WTC11 (cell line): Measurements from ENCODE around the gene PPP1R9A. TPM values are rescaled to one million over a fixed set of nuclear protein-coding genes. Genes with fewer than 3 reads are reported as not detected.

Source experiments
- ATAC-seq: fragments of 200-7000 bp; cut with Tn5 transposase; 2 replicates; pipeline ENCODE4 v1.10.0; 2021; ENCODE audit warnings: mild to moderate bottlenecking, moderate library complexity
- CTCF ChIA-PET: fragments of 300-600 bp; sonication (Branson Sonifier 250); formaldehyde crosslinking; loops from one replicate; lab custom pipeline; 2021; ENCODE audit warnings: antibody characterized with exemption; lab: Charles Lee
- POLR2A ChIA-PET: fragments of 350-600 bp; sonication (Branson Sonifier 250); formaldehyde crosslinking; loops from one replicate; lab custom pipeline; 2021; ENCODE audit warnings: antibody characterized with exemption; lab: Charles Lee
- DNase-seq: peaks from one replicate; pipeline ENCODE4 v3.0.0; 2021; ENCODE audit warnings: low spot score
- H3K27ac Mint-ChIP-seq: 2 replicates; pipeline ENCODE4 v1.8.0; 2021; ENCODE audit warnings: mixed read lengths
- H3K27me3 Mint-ChIP-seq: 2 replicates; pipeline ENCODE4 v1.8.0; 2021; ENCODE audit warnings: low read depth, mild to moderate bottlenecking, moderate library complexity, mixed read lengths
- H3K36me3 Mint-ChIP-seq: 2 replicates; pipeline ENCODE4 v1.8.0; 2021; ENCODE audit warnings: mixed read lengths
- H3K4me1 Mint-ChIP-seq: 2 replicates; pipeline ENCODE4 v1.8.0; 2022; ENCODE audit warnings: mixed read lengths
- H3K4me3 Mint-ChIP-seq: 2 replicates; pipeline ENCODE4 v1.8.0; 2021; ENCODE audit warnings: mild to moderate bottlenecking, moderate library complexity, mixed read lengths
- H3K9me3 Mint-ChIP-seq: 2 replicates; pipeline ENCODE4 v1.8.0; 2021; ENCODE audit warnings: mixed read lengths
- AFF4 ChIP-seq: sonication (generic); formaldehyde crosslinking; IDR thresholded peaks from 2 replicates; pipeline ENCODE4 v1.8.1; 2023; ENCODE audit warnings: mild to moderate bottlenecking, missing genetic modification reagents, borderline replicate concordance
- ATF6 ChIP-seq: sonication (generic); formaldehyde crosslinking; IDR thresholded peaks from 2 replicates; pipeline ENCODE4 v1.8.1; 2023; ENCODE audit warnings: mild to moderate bottlenecking, missing genetic modification reagents
- ERG ChIP-seq: fragments of 250-450 bp; sonication (Bioruptor Pico); IDR thresholded peaks from 2 replicates; pipeline ENCODE4 v1.8.0; 2021; ENCODE audit warnings: mild to moderate bottlenecking
- KAT7 ChIP-seq: sonication (generic); formaldehyde crosslinking; IDR thresholded peaks from 2 replicates; pipeline ENCODE4 v1.8.1; 2023; ENCODE audit warnings: missing genetic modification reagents, mild to moderate bottlenecking, borderline replicate concordance
- MAX ChIP-seq: sonication (generic); formaldehyde crosslinking; IDR thresholded peaks from 2 replicates; pipeline ENCODE4 v1.8.0; 2022; ENCODE audit warnings: mild to moderate bottlenecking, missing genetic modification reagents
- MXD4 ChIP-seq: fragments of 250-450 bp; sonication (Bioruptor Pico); IDR thresholded peaks from 2 replicates; pipeline ENCODE4 v1.8.0; 2021; ENCODE audit warnings: mild to moderate bottlenecking, moderate library complexity, borderline replicate concordance
- MYBL2 ChIP-seq: sonication (generic); formaldehyde crosslinking; IDR thresholded peaks from 2 replicates; pipeline ENCODE4 v1.8.1; 2023; ENCODE audit warnings: mild to moderate bottlenecking, moderate library complexity, missing genetic modification reagents
- NFE2L1 ChIP-seq: sonication (generic); formaldehyde crosslinking; IDR thresholded peaks from 2 replicates; pipeline ENCODE4 v1.8.1; 2023; ENCODE audit warnings: missing genetic modification reagents
- NFYB ChIP-seq: sonication (generic); formaldehyde crosslinking; conservative IDR thresholded peaks from 2 replicates; pipeline ENCODE4 v1.8.0; 2022; ENCODE audit warnings: low read depth, missing genetic modification reagents
- NR1H2 ChIP-seq: sonication (generic); formaldehyde crosslinking; IDR thresholded peaks from 2 replicates; pipeline ENCODE4 v1.9.0; 2021; ENCODE audit warnings: mild to moderate bottlenecking, moderate library complexity, missing genetic modification reagents
- PRRX2 ChIP-seq: fragments of 250-450 bp; sonication (Bioruptor Pico); IDR thresholded peaks from 2 replicates; pipeline ENCODE4 v1.8.0; 2021; ENCODE audit warnings: mild to moderate bottlenecking
- SOX15 ChIP-seq: fragments of 250-450 bp; sonication (Bioruptor Pico); IDR thresholded peaks from 2 replicates; pipeline ENCODE4 v1.9.0; 2021; ENCODE audit warnings: mild to moderate bottlenecking
- TCF7 ChIP-seq: sonication (generic); formaldehyde crosslinking; IDR thresholded peaks from 2 replicates; pipeline ENCODE4 v1.8.0; 2022; ENCODE audit warnings: mild to moderate bottlenecking, low read depth, missing genetic modification reagents, moderate library complexity
- TEAD1 ChIP-seq: sonication (generic); formaldehyde crosslinking; IDR thresholded peaks from 2 replicates; pipeline ENCODE4 v1.8.0; 2022; ENCODE audit warnings: mild to moderate bottlenecking, missing genetic modification reagents
- ZNF121 ChIP-seq: sonication (generic); formaldehyde crosslinking; IDR thresholded peaks from 2 replicates; pipeline ENCODE4 v1.8.0; 2023; ENCODE audit warnings: missing genetic modification reagents
- ZNF219 ChIP-seq: sonication (generic); formaldehyde crosslinking; IDR thresholded peaks from 2 replicates; pipeline ENCODE4 v1.8.0; 2023; ENCODE audit warnings: missing genetic modification reagents, mild to moderate bottlenecking, borderline replicate concordance
- ZNF671 ChIP-seq: fragments of 250-450 bp; sonication (Bioruptor Pico); IDR thresholded peaks from 2 replicates; pipeline ENCODE4 v1.8.0; 2021; ENCODE audit warnings: mild to moderate bottlenecking
- total RNA-seq: library from RNA; stranded (reverse); gene quantifications from 3 replicates; pipeline ENCODE4 v1.2.3, GENCODE V29; 2021
- TF ChIP-seq, protein P1 (sequence below): sonication (generic); formaldehyde crosslinking; IDR thresholded peaks from 2 replicates; pipeline ENCODE4 v1.8.0; 2022; ENCODE audit warnings: missing genetic modification reagents
- TF ChIP-seq, protein P2 (sequence below): sonication (generic); formaldehyde crosslinking; IDR thresholded peaks from 2 replicates; pipeline ENCODE4 v1.8.0; 2022; ENCODE audit warnings: mild to moderate bottlenecking, missing genetic modification reagents
- TF ChIP-seq, protein P3 (sequence below): fragments of 250-450 bp; sonication (Bioruptor Pico); IDR thresholded peaks from 2 replicates; pipeline ENCODE4 v1.9.0; 2021; ENCODE audit warnings: moderate library complexity, mild to moderate bottlenecking, inconsistent platforms, borderline replicate concordance
- TF ChIP-seq, protein P4 (sequence below): fragments of 250-450 bp; sonication (Bioruptor Pico); conservative IDR thresholded peaks from 2 replicates; pipeline ENCODE4 v1.9.0; 2021; ENCODE audit warnings: mild to moderate bottlenecking

Gene PPP1R9A
- total RNA-seq, 1 experiment from 2014 or later: 16.8 TPM

- Mint-ChIP-seq H3K9me3 (peaks cover 6% of the 10 kb centered on the region), H3K4me3 (no peak overlapping the region), H3K27me3 (no peaks in the 10 kb centered on the region; the same call in 1 of the 2 replicates), H3K27ac (no peak overlapping the region), H3K4me1 (no peaks in the 10 kb centered on the region), H3K36me3 (no peaks in the 10 kb centered on the region)
- DNase-seq (no peak), ATAC-seq (no peak)
- CTCF ChIA-PET: no interaction called here
- POLR2A ChIA-PET: no interaction called here
- TF ChIP-seq MAX (no peak), MXD4 (CRISPR knock-in tag) (no peak), NFYB (CRISPR knock-in tag) (no peak), PRRX2 (no peak), SOX15 (CRISPR knock-in tag) (no peak)
- TF ChIP-seq, protein P1, sequence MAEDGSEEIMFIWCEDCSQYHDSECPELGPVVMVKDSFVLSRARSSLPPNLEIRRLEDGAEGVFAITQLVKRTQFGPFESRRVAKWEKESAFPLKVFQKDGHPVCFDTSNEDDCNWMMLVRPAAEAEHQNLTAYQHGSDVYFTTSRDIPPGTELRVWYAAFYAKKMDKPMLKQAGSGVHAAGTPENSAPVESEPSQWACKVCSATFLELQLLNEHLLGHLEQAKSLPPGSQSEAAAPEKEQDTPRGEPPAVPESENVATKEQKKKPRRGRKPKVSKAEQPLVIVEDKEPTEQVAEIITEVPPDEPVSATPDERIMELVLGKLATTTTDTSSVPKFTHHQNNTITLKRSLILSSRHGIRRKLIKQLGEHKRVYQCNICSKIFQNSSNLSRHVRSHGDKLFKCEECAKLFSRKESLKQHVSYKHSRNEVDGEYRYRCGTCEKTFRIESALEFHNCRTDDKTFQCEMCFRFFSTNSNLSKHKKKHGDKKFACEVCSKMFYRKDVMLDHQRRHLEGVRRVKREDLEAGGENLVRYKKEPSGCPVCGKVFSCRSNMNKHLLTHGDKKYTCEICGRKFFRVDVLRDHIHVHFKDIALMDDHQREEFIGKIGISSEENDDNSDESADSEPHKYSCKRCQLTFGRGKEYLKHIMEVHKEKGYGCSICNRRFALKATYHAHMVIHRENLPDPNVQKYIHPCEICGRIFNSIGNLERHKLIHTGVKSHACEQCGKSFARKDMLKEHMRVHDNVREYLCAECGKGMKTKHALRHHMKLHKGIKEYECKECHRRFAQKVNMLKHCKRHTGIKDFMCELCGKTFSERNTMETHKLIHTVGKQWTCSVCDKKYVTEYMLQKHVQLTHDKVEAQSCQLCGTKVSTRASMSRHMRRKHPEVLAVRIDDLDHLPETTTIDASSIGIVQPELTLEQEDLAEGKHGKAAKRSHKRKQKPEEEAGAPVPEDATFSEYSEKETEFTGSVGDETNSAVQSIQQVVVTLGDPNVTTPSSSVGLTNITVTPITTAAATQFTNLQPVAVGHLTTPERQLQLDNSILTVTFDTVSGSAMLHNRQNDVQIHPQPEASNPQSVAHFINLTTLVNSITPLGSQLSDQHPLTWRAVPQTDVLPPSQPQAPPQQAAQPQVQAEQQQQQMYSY: no peak
- TF ChIP-seq, protein P2, sequence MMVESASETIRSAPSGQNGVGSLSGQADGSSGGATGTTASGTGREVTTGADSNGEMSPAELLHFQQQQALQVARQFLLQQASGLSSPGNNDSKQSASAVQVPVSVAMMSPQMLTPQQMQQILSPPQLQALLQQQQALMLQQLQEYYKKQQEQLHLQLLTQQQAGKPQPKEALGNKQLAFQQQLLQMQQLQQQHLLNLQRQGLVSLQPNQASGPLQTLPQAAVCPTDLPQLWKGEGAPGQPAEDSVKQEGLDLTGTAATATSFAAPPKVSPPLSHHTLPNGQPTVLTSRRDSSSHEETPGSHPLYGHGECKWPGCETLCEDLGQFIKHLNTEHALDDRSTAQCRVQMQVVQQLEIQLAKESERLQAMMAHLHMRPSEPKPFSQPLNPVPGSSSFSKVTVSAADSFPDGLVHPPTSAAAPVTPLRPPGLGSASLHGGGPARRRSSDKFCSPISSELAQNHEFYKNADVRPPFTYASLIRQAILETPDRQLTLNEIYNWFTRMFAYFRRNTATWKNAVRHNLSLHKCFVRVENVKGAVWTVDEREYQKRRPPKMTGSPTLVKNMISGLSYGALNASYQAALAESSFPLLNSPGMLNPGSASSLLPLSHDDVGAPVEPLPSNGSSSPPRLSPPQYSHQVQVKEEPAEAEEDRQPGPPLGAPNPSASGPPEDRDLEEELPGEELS: no peak
Observed at GRCh38 chr7:95312561-95312960, 405.2 kb downstream of the PPP1R9A start.

GRCh38 chr7:95316588-95316987 is 409.2 kb downstream of the PPP1R9A start:
- Mint-ChIP-seq H3K4me1 (no peaks in the 10 kb centered on the region), H3K4me3 (no peak overlapping the region), H3K27me3 (no peaks in the 10 kb centered on the region; the same call in 1 of the 2 replicates), H3K9me3 (peaks cover 6% of the 10 kb centered on the region), H3K27ac (no peak overlapping the region), H3K36me3 (no peaks in the 10 kb centered on the region)
- CTCF ChIA-PET: no interaction called here
- DNase-seq: no peak
- POLR2A ChIA-PET: no interaction called here
- ATAC-seq: no peak
- TF ChIP-seq NR1H2: no peak
- no peak for TF ChIP-seq ZNF671 (CRISPR knock-in tag)
- TF ChIP-seq AFF4 (CRISPR knock-in tag): no peak
- TF ChIP-seq ZNF219 (CRISPR knock-in tag): no peak
- no peak for TF ChIP-seq TEAD1
- TF ChIP-seq ZNF121 (CRISPR knock-in tag): no peak
- TF ChIP-seq KAT7 (CRISPR knock-in tag): no peak
- TF ChIP-seq MYBL2 (CRISPR knock-in tag): no peak
- no peak for TF ChIP-seq ATF6 (CRISPR knock-in tag)
- no peak for TF ChIP-seq TCF7 (CRISPR knock-in tag)
- TF ChIP-seq ERG (CRISPR knock-in tag): no peak
- TF ChIP-seq, protein P3, sequence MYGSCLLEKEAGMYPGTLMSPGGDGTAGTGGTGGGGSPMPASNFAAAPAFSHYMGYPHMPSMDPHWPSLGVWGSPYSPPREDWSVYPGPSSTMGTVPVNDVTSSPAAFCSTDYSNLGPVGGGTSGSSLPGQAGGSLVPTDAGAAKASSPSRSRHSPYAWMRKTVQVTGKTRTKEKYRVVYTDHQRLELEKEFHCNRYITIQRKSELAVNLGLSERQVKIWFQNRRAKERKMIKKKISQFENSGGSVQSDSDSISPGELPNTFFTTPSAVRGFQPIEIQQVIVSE (CRISPR knock-in tag): no peak
- TF ChIP-seq, protein P4, sequence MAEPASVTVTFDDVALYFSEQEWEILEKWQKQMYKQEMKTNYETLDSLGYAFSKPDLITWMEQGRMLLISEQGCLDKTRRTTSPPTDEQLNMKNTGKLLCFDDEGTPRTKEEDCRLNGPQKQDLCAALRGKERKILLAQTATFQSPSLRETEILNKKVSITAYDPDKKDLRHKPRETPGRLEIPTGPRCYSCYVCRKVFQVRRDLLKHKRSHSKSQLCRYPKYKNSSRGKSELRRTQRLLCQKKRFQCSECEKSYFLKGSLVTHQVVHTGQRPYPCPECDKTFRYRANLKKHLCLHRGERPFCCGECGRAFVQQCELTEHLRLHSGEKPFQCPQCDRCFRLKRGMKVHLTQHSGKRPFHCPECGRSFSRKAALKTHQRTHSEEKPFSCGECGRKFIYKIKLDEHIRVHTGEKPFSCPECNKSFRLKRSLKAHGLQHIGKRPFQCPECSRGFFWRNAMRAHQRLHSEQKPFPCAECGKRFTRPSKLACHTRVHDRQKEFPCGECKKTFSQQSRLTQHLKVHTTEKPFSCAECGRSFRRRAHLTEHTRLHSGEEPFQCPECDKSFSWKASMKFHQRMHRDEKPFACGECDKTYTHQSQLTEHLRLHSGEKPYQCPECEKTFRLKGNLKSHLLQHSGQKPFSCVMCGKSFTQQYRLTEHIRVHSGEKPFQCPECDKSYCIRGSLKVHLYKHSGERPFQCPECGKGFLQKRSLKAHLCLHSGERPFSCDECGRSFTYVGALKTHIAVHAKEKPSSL (CRISPR knock-in tag): no peak
- TF ChIP-seq NFE2L1: no peak
